HepG2 (cell line): ENCODE results near the gene CHMP6. TPM values are rescaled to one million over a fixed set of nuclear protein-coding genes. Genes with fewer than 3 reads are reported as not detected.

ENCODE experiments used
- BCL6 ChIP-seq: IDR thresholded peaks from 2 replicates; pipeline ENCODE4 v1.6.1; 2016; ENCODE audit warnings: missing genetic modification reagents, missing compliant biosample characterization
- FOSL2 ChIP-seq: sonication (generic); formaldehyde crosslinking; IDR thresholded peaks from 2 replicates; pipeline ENCODE4 v1.4.0; 2020; ENCODE audit warnings: missing genetic modification reagents
- KMT2A ChIP-seq: sonication (generic); formaldehyde crosslinking; IDR thresholded peaks from 2 replicates; pipeline ENCODE4 v1.4.0; 2020; ENCODE audit warnings: missing genetic modification reagents
- MXD1 ChIP-seq: sonication (generic); formaldehyde crosslinking; IDR thresholded peaks from 2 replicates; pipeline ENCODE4 v1.4.0; 2020; ENCODE audit warnings: mild to moderate bottlenecking, missing genetic modification reagents
- RBFOX2 ChIP-seq: fragments of 200-400 bp; formaldehyde crosslinking; IDR thresholded peaks from 2 replicates; pipeline ENCODE4 v1.6.1; 2017; ENCODE audit warnings: low read depth, mild to moderate bottlenecking, low read length
- REL ChIP-seq: sonication (generic); formaldehyde crosslinking; conservative IDR thresholded peaks from 2 replicates; pipeline ENCODE4 v1.8.0; 2022; ENCODE audit warnings: mild to moderate bottlenecking, missing genetic modification reagents, moderate library complexity
- THAP8 ChIP-seq: sonication (generic); formaldehyde crosslinking; IDR thresholded peaks from 2 replicates; pipeline ENCODE4 v1.5.1; 2020; ENCODE audit warnings: missing genetic modification reagents, mild to moderate bottlenecking, borderline replicate concordance
- ZBTB44 ChIP-seq: sonication (generic); formaldehyde crosslinking; IDR thresholded peaks from 2 replicates; pipeline ENCODE4 v1.4.0; 2020; ENCODE audit warnings: missing genetic modification reagents
- ZNF276 ChIP-seq: sonication (generic); formaldehyde crosslinking; IDR thresholded peaks from 2 replicates; pipeline ENCODE4 v1.4.0; 2020; ENCODE audit warnings: mild to moderate bottlenecking, low read depth, missing genetic modification reagents
- ZNF354B ChIP-seq: sonication (generic); formaldehyde crosslinking; IDR thresholded peaks from 2 replicates; pipeline ENCODE4 v1.8.0; 2022; ENCODE audit warnings: mild to moderate bottlenecking, missing genetic modification reagents
- ZNF513 ChIP-seq: sonication (generic); formaldehyde crosslinking; conservative IDR thresholded peaks from 2 replicates; pipeline ENCODE4 v1.5.0; 2020; ENCODE audit warnings: missing genetic modification reagents
- ZNF609 ChIP-seq: sonication (generic); formaldehyde crosslinking; IDR thresholded peaks from 2 replicates; pipeline ENCODE4 v1.4.0; 2020; ENCODE audit warnings: mild to moderate bottlenecking, missing genetic modification reagents, borderline replicate concordance
- ZSCAN21 ChIP-seq: sonication (generic); formaldehyde crosslinking; IDR thresholded peaks from 2 replicates; pipeline ENCODE4 v1.8.0; 2022; ENCODE audit warnings: mild to moderate bottlenecking, missing genetic modification reagents, moderate library complexity, borderline replicate concordance
- ZXDC ChIP-seq: sonication (generic); formaldehyde crosslinking; IDR thresholded peaks from 2 replicates; pipeline ENCODE4 v1.5.0; 2020; ENCODE audit warnings: mild to moderate bottlenecking, missing genetic modification reagents
- polyA plus RNA-seq, 8 experiments: library from polyadenylated mRNA; depleted of rRNA in 3 of 8; stranded (reverse) in 7 of 8; unstranded in 1 of 8; fragments of >200 nt; fragmentation: Illumina TruSeq in 4 of 8; extraction: Trizol in 4 of 8; gene quantifications; 2 replicates each; pipeline versions ENCODE4 v1.2.1 to v1.2.3, GENCODE V29; 2011 to 2016; ENCODE audit warnings: low read depth in 4 of 8, missing spikeins in 1 of 8, mixed read lengths in 1 of 8; ENCODE audit not compliant: insufficient read depth in 1 of 8
- total RNA-seq, 5 experiments: library from RNA; depleted of rRNA; stranded (reverse); fragments of >200 nt; fragmentation: Illumina TruSeq; extraction: Trizol; gene quantifications; 2 replicates each; pipeline ENCODE4 v1.2.3, GENCODE V29; 2016; ENCODE audit warnings: low read depth in 1 of 5

The CHMP6 gene
- total and polyA plus RNA-seq, 2 of the 13 experiments (the other 11 are each of a cell fraction or from before 2014, with no cell fraction given), result 11.1 to 24.2 TPM

- no peak for TF ChIP-seq ZNF609 (CRISPR knock-in tag)
- TF ChIP-seq ZNF513 (CRISPR knock-in tag), result no peak
- 0 out of 2 replicates have a peak, but pooled peaks have one; percentile 14 for TF ChIP-seq RBFOX2
- 0 out of 2 replicates have a peak, but pooled peaks have one; percentile 5 for TF ChIP-seq REL
- TF ChIP-seq ZNF276 (CRISPR knock-in tag), result peak; percentile 5; the same call in 1 of the 2 replicates
- TF ChIP-seq KMT2A (CRISPR knock-in tag), result peak; percentile 4; the same call in 1 of the 2 replicates
- no peak for TF ChIP-seq FOSL2
- TF ChIP-seq ZXDC (CRISPR knock-in tag), result no peak
- peak; percentile 36; the same call in 1 of the 2 replicates for TF ChIP-seq ZSCAN21 (CRISPR knock-in tag)
- no peak for TF ChIP-seq THAP8 (CRISPR knock-in tag)
- TF ChIP-seq BCL6 (CRISPR knock-in tag), result no peak
- TF ChIP-seq ZBTB44 (CRISPR knock-in tag), result no peak
- TF ChIP-seq MXD1 (CRISPR knock-in tag), result no peak
- no peak for TF ChIP-seq ZNF354B (CRISPR knock-in tag)
Measured at GRCh38 chr17:81000334-81000630, 8.6 kb downstream of the CHMP6 start (continued).
